Right atrium auricular region (tissue), 2 donors: ENCODE measurements around the gene NANOGP8. TPM values are rescaled to one million over a fixed set of nuclear protein-coding genes. Genes with fewer than 3 reads are reported as not detected.

Experiments used
- DNase-seq: peaks from one replicate; pipeline ENCODE4 v3.0.0-alpha.2; 2019; ENCODE audit warnings: low spot score
- H3K27ac ChIP-seq, 2 donors: fragments of 200-600 bp; sonication (generic); 1 replicate in 1 of 2; 2 replicates in 1 of 2; pipeline ENCODE4 v1.5.1; 2016 to 2019
- H3K27me3 ChIP-seq, 2 donors: fragments of 200-600 bp; sonication (generic); one replicate each; pipeline versions ENCODE4 v1.5.1 to v1.6.0; 2017 to 2019
- H3K36me3 ChIP-seq: fragments of 200-600 bp; sonication (generic); one replicate; pipeline ENCODE4 v1.5.1; 2016
- H3K4me1 ChIP-seq, 2 donors: fragments of 200-600 bp; sonication (generic); one replicate each; pipeline versions ENCODE4 v1.5.1 to v1.6.0; 2017 to 2019
- H3K4me3 ChIP-seq, 2 donors: fragments of 200-600 bp; sonication (generic); 1 replicate in 1 of 2; 2 replicates in 1 of 2; pipeline ENCODE4 v1.5.1; 2017 to 2019; ENCODE audit warnings: mild to moderate bottlenecking in 1 of 2, moderate library complexity in 1 of 2
- H3K9me3 ChIP-seq, 2 donors: fragments of 200-600 bp; sonication (generic); one replicate each; pipeline ENCODE4 v1.5.1; 2019
- total RNA-seq, 2 donors: library from RNA; depleted of rRNA; stranded (reverse); fragments of >200 nt; gene quantifications; one replicate each; pipeline ENCODE4 v1.1.0, GENCODE V29; 2016
- TF ChIP-seq, protein P1 (sequence below), 2 donors: fragments of 200-600 bp; sonication (generic); IDR thresholded peaks; one replicate each; pipeline ENCODE4 v1.5.1; 2019; ENCODE audit warnings: antibody characterized with exemption in 2 of 2

Gene NANOGP8
- total RNA-seq, 2 donors from 2014 or later = 0.39 TPM; not detected in 1

DNA sequence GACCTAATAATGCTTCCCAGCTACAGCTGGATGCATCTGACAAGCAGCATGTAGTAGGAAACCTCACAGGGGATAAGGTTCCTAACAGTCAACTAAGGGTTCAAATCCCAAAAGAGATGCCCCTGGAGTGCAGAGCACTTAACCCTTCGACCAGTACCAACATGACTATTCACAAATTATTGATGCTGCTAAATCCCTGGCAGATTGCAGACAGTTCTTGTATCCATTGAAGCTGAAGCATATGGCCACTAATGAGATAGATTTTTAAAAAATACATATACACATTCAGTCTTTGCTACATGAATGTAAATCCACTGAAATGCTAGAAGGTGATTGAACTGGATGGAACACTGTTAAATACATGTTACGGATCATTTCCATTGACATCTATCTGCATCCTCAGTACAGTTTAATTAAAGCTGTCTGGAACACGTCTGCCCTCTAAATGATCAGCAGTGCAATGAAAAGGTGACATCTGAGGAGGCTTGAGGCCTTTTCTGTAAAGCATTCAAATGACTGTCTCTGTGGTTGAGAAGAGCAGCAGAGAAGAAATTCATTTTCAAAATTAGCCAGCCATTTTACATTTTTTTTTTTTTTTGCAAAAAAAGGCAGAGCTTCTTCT is 19.5 kb upstream of the NANOGP8 start:
- H3K4me1 ChIP-seq = no peaks in the 10 kb centered on the region
- no peak for DNase-seq
- no peaks in the 10 kb centered on the region for H3K36me3 ChIP-seq
- H3K27me3 ChIP-seq = no peaks in the 10 kb centered on the region
- TF ChIP-seq, protein P1, sequence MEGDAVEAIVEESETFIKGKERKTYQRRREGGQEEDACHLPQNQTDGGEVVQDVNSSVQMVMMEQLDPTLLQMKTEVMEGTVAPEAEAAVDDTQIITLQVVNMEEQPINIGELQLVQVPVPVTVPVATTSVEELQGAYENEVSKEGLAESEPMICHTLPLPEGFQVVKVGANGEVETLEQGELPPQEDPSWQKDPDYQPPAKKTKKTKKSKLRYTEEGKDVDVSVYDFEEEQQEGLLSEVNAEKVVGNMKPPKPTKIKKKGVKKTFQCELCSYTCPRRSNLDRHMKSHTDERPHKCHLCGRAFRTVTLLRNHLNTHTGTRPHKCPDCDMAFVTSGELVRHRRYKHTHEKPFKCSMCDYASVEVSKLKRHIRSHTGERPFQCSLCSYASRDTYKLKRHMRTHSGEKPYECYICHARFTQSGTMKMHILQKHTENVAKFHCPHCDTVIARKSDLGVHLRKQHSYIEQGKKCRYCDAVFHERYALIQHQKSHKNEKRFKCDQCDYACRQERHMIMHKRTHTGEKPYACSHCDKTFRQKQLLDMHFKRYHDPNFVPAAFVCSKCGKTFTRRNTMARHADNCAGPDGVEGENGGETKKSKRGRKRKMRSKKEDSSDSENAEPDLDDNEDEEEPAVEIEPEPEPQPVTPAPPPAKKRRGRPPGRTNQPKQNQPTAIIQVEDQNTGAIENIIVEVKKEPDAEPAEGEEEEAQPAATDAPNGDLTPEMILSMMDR (IDR thresholded peaks at IDR 0.05) = no peak
- H3K4me3 ChIP-seq = no peak overlapping the region
- H3K9me3 ChIP-seq = no peaks in the 10 kb centered on the region
- H3K27ac ChIP-seq = no peak overlapping the region

DNA sequence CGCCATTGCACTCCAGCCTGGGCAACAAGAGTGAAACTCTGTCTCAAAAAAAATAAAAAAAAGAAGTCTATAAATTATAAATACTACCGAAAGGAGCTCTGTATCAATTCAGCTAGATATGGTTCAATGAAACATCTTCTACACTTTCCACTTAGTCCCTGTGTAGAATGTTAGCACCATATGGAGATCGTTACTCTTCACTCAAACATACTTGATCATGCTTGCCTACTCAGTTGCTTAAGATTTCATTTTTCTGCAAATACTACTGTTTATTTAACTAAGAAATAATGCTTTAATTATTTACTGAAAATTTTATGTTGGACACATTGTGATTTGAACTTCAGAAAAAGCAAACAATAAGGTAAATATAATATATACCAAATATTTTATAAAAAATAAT is 17.1 kb upstream of the NANOGP8 start:
- no peak overlapping the region for H3K4me3 ChIP-seq
- no peak for DNase-seq
- no peaks in the 10 kb centered on the region for H3K4me1 ChIP-seq
- TF ChIP-seq, protein P1 (IDR thresholded peaks at IDR 0.05) = no peak
- H3K27me3 ChIP-seq = no peaks in the 10 kb centered on the region
- no peak overlapping the region for H3K27ac ChIP-seq
- no peaks in the 10 kb centered on the region for H3K36me3 ChIP-seq
- H3K9me3 ChIP-seq = no peaks in the 10 kb centered on the region

DNA sequence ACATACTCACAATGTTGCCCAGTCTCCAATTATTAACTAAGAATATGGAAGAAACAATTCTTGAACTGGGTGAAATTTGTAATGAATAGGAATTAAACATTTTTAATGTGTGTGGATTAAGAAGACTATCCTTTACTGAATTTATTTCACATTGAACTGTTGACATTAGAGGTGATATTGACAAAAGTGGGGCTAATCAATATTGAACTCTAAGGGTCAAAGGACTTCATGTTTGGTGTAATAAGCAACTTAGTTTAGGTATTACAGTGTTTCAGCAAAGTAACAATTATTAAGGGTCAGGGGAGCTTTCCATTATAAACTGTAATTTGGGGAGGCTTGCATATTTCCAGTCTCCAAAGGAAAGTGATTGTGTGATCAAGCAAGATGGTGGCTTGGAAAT is 16.2 kb upstream of the NANOGP8 start:
- H3K27me3 ChIP-seq = no peaks in the 10 kb centered on the region
- H3K4me1 ChIP-seq = no peaks in the 10 kb centered on the region
- no peak for DNase-seq
- no peak overlapping the region for H3K27ac ChIP-seq
- no peak overlapping the region for H3K4me3 ChIP-seq
- H3K9me3 ChIP-seq = no peaks in the 10 kb centered on the region
- TF ChIP-seq, protein P1 (IDR thresholded peaks at IDR 0.05) = no peak
- no peaks in the 10 kb centered on the region for H3K36me3 ChIP-seq

GRCh38 chr15:35098737-35099136 is 13.6 kb upstream of the NANOGP8 start:
- TF ChIP-seq, protein P1 (IDR thresholded peaks at IDR 0.05) = no peak
- no peak for DNase-seq
- no peak overlapping the region for H3K4me3 ChIP-seq
- H3K27ac ChIP-seq = no peak overlapping the region
- H3K4me1 ChIP-seq = no peaks in the 10 kb centered on the region
- no peaks in the 10 kb centered on the region for H3K36me3 ChIP-seq
- no peaks in the 10 kb centered on the region for H3K9me3 ChIP-seq
- no peaks in the 10 kb centered on the region for H3K27me3 ChIP-seq

DNA sequence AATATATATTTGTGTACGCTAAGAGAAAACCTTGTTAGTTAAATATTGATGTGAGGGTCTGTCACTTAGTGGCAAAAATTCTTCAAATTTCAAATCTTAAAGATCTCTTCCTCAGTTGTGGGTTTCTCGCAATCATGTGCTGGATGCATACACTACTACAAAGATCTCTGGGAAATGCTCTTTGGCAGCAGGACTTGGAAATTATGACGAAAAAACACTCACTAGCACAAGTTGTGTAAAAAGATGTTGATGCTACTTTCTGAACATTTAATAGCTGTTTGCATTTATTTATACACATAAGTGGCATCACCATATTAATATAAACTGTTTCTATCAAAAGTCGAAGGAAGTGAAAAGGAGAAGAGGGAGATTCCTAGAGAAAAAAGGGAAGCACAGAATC is 10.8 kb upstream of the NANOGP8 start:
- H3K9me3 ChIP-seq = no peaks in the 10 kb centered on the region
- no peaks in the 10 kb centered on the region for H3K36me3 ChIP-seq
- H3K4me1 ChIP-seq = no peaks in the 10 kb centered on the region
- H3K27me3 ChIP-seq = no peaks in the 10 kb centered on the region
- no peak overlapping the region for H3K27ac ChIP-seq
- TF ChIP-seq, protein P1 (IDR thresholded peaks at IDR 0.05) = no peak
- H3K4me3 ChIP-seq = no peak overlapping the region
- DNase-seq = no peak

GRCh38 chr15:35092846-35093245 is 7.8 kb upstream of the NANOGP8 start:
- DNase-seq = no peak
- Histone ChIP-seq H3K27me3 (no peaks in the 10 kb centered on the region), H3K9me3 (no peaks in the 10 kb centered on the region), H3K4me3 (no peak overlapping the region), H3K36me3 (no peaks in the 10 kb centered on the region), H3K4me1 (no peaks in the 10 kb centered on the region), H3K27ac (no peak overlapping the region)
- TF ChIP-seq, protein P1 (IDR thresholded peaks at IDR 0.05) = no peak
